GM21360 (cell line): ENCODE results near the gene RBMS3.

ENCODE experiments used
- ATAC-seq: cut with Tn5 transposase; IDR thresholded peaks from one replicate; pipeline ENCODE4 v1.9.1; 2021; ENCODE audit warnings: mild to moderate bottlenecking, moderate library complexity; ENCODE audit not compliant: unreplicated experiment

The RBMS3 gene

DNA sequence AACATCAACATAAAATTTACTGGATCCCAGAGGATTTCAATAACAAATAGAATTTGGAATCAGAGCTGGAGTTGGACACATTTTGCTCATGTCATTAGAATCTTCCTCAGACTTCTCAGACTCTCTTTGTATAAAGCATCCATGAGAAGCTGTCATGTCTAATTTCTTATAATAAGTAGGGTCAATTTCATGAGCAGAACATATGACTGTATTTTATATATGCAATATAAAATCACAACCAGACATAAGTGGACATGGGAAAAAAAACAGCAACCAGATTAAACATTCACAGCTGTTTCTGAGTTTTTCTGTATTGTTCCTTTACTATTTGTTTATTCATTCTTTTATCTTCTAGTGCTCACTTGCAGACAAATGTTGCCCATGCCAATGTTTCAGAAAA, 325.5 kb downstream of the RBMS3 start:
- ATAC-seq, result no peak

GRCh38 chr3:29608414-29609327, 327.8 kb downstream of the RBMS3 start:
- ATAC-seq, result no peak

DNA sequence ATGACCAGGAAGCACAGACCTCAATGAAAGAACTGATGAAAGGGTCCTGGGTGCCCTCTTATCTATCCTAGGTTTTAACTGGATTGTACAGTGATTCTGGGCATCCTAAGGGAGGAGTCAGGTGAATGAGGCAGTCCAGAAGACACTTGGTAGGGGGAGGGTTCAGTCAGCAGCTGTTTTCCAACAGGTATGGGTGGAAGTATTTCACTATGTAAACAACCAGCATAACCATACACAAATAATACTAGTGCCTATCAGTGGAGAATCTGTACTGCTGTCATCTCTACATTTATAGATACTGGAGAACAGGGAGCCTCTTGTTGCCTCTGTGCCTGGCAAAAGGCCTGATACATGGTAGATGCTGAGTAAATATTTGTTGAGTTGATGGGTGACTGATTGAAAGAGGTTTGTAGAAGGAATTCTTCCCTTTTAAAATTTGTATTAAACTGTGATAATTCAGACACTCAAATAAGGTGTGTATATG, 328.5 kb downstream of the RBMS3 start:
- no peak for ATAC-seq

DNA sequence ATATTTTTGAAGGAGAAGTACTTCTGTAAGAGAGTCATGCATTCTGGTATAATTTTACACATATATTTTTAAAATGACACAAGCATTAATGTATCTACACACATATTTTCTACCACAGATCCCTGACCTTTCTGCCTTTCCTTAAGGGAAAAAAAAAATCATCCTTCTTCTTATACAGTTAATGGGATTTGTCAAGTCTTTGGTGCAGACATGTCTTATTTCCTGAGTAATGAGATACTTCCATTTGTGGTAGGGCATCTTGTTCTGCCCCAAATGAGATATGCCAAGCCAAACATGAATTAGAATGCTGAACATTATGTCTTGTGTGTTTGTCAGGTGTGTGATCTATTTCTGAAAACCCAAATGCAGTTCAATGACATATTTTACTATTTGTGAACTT, 329.9 kb downstream of the RBMS3 start:
- no peak for ATAC-seq

GRCh38 chr3:29611252-29611651, 330.4 kb downstream of the RBMS3 start:
- no peak for ATAC-seq

DNA sequence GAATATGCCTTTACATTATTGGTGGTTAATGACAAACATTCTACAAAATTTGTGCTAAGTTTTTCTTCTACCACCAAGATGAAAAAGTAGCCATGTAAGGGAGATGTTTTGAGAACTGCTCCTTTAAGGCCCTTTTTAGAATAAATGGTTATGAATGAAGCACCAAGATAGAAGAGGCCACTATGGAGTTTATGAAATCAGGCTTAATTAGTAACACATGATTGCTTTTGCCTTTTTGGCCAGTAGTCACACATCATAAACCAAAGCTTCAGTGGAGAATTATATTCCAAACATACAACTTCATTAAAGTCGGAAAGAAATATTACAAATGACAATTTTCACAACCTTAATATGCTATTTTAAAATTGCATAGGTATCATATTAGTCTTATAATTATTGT, 331.7 kb downstream of the RBMS3 start:
- ATAC-seq, result no peak

DNA sequence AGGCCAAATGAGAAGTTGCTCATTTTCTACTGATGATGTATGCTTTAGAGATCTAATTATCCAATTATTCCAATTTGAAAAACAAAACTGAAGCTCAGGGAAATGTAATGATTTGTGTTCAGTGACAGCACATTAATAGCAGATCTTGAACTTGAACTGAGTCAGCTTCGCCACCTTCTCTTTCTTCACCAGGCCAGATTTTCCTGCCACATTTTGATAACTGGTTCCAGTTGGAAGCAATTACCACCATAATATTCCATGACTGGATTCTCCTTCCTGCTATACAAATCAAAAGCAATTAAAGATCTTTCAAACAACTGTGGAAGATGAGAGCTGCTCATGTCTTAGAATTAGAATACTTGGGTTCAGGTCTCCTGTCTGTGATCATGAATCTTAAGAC, 334.1 kb downstream of the RBMS3 start:
- ATAC-seq, result no peak

GRCh38 chr3:29618395-29619282, 337.8 kb downstream of the RBMS3 start:
- no peak for ATAC-seq

GRCh38 chr3:29619676-29620075, 338.8 kb downstream of the RBMS3 start:
- ATAC-seq, result no peak

DNA sequence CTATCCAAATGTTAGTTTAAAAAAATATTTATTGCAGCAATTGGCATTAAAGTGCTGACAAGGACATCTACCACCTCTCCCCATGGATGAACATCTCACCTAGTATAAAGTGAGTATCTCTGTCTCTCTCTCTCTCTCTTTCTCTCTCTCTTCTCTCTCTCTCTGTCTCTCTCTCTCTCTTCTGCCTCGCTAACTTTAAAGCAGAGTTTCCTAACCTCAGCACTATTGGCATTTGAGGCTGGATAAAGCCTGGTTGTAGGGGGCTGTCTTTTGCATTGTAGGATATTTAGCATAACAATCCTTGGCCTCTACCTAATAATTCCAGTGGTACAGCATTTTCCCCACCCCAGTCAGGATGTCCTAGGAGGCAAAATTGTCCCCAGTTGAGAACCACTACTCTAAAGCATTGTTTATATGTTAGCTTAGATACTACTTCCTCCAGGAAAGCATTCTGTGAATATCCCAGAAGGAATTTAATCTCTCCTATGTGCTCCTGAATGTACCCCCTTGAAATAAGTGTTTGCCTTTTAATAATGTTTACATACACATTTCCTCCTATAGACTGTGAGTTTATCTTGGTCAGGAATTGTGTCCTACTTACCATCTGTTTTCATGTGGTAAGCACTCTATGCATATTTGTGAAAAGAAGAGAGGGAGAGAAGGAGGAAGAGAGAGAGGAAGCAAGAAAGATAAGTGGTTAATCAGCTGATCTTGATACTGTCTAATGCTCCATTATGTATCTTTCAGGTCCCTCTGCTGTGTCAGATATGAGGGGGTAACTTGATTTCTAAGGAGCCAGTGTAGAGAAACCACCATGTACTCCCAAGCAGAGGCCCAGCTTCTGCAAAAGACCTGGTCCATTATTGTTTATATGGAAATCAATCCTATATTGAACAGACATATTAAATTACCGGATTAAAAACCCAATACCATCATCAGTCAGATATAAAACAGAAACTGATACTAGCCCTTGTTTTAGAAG, 346.6 kb downstream of the RBMS3 start:
- ATAC-seq, result no peak

DNA sequence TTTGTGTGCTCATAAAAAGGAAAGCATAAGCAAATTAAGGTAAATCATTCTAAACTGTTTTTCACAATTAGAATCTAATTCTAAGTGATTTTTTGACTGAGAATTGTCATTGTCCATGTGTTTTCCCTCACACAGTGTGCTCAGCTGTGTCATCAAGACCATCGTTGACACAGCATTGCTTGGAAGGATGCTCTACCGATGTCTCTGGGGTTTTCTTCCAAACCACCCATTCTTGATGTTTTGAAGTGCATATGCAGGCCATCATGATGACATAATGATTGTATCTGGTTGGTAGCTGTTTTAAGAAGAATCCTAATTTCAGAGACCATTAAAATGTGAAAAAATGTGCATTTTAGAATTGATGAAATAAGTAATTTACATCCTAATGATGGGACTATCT, 347.9 kb downstream of the RBMS3 start:
- ATAC-seq, result no peak

GRCh38 chr3:29635888-29636287, 355.0 kb downstream of the RBMS3 start:
- no peak for ATAC-seq

GRCh38 chr3:29637068-29637467, 356.2 kb downstream of the RBMS3 start:
- ATAC-seq, result no peak

- ATAC-seq, result no peak
These were observed 358.9 kb downstream of the RBMS3 start for GRCh38 chr3:29639578-29640290.

DNA sequence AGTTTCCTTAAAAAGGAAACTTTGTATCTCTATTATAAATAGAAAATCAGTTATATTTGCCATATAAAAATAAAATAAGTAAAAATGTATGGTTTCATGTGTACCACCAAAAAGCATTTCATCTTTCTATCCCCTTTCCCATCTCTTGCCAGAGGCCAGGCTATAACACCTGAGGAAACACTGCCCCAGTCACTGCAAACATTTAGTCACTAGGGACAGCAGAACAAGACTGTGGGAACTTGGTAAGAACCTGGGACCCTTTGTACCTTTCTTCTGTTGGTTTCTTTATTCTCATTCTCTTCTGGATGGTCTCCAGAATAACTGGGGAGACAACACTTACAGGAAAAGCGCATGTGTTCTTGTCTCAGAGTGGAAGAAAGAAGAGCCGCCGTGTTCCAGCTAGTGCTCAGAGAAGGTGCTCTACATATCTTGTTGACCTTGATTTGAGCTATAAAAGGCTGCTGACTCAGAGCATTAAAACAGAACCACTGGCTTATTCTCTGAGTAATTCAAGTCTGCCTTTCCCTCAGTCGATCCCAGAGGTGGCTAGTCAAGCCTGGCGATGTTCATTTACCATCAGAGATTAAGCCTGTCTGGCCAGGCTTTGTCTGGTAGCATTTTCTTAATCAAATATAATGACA, 361.6 kb downstream of the RBMS3 start:
- ATAC-seq, result no peak

GRCh38 chr3:29643034-29643425, 362.2 kb downstream of the RBMS3 start:
- no peak for ATAC-seq

- no peak for ATAC-seq
These were observed 363.4 kb downstream of the RBMS3 start for GRCh38 chr3:29644261-29644660.

GRCh38 chr3:29644956-29645636, 364.2 kb downstream of the RBMS3 start:
- no peak for ATAC-seq

GRCh38 chr3:29646043-29646442, 365.2 kb downstream of the RBMS3 start:
- ATAC-seq, result no peak
